ENCODE data around the gene PTPN2. TPM values are rescaled to one million over a fixed set of nuclear protein-coding genes. Genes with fewer than 3 reads are reported as not detected.

The PTPN2 gene
- total RNA-seq, 3 donors from 2014 or later (not counting 1 experiment from before 2014, with no cell fraction given) = 110 to 115 (median 112) TPM

GRCh38 chr18:12796448-12796847, 87.6 kb downstream of the PTPN2 start:
- no peaks in the 10 kb centered on the region for H3K27me3 Mint-ChIP-seq (ENCODE audit: low read depth in 2 of 2)
- no peak overlapping the region for H3K4me3 Mint-ChIP-seq
- peaks cover 48% of the 10 kb centered on the region for H3K36me3 ChIP-seq (ENCODE audit: control insufficient read depth, insufficient read depth, low read length)
- no peak overlapping the region for H3K27ac ChIP-seq (ENCODE audit: low read length)
- H3K27me3 ChIP-seq (ENCODE audit: control insufficient read depth, insufficient read depth, low read length) = no peaks in the 10 kb centered on the region
- H3K4me1 ChIP-seq (ENCODE audit: control insufficient read depth, insufficient read depth, low read length) = no peaks in the 10 kb centered on the region
- no peak overlapping the region for H3K4me3 ChIP-seq (ENCODE audit: low read length)
- H3K36me3 Mint-ChIP-seq = peaks cover 9% of the 10 kb centered on the region
- no peaks in the 10 kb centered on the region for H3K9me3 Mint-ChIP-seq
- intact Hi-C loops (cut with micrococcal nuclease) = no loop called here
- no peaks in the 10 kb centered on the region for H3K4me1 Mint-ChIP-seq
- WGBS (ENCODE audit: insufficient coverage) = 93% methylated on average over 2 of the region's 3 CpGs
- no peak for TF ChIP-seq CTCF (IDR thresholded peaks at IDR 0.05)
- H3K27ac Mint-ChIP-seq = peak overlapping the region in 1 of 2 donors; percentile 32
- H3K9me3 ChIP-seq (ENCODE audit: control insufficient read depth, insufficient read depth, low read length) = no peaks in the 10 kb centered on the region
- ATAC-seq (no peak), DNase-seq (no peak)

- Mint-ChIP-seq H3K9me3 (no peaks in the 10 kb centered on the region), H3K27me3 (ENCODE audit: low read depth in 2 of 2) (no peaks in the 10 kb centered on the region), H3K4me1 (no peaks in the 10 kb centered on the region), H3K36me3 (no peaks in the 10 kb centered on the region), H3K27ac (no peak overlapping the region), H3K4me3 (no peak overlapping the region)
- TF ChIP-seq CTCF (IDR thresholded peaks at IDR 0.05) = no peak
- Histone ChIP-seq H3K9me3 (ENCODE audit: control insufficient read depth, insufficient read depth, low read length) (no peaks in the 10 kb centered on the region), H3K4me1 (ENCODE audit: control insufficient read depth, insufficient read depth, low read length) (no peaks in the 10 kb centered on the region), H3K36me3 (ENCODE audit: control insufficient read depth, insufficient read depth, low read length) (peaks cover 22% of the 10 kb centered on the region), H3K27ac (ENCODE audit: low read length) (no peak overlapping the region), H3K4me3 (ENCODE audit: low read length) (no peak overlapping the region), H3K27me3 (ENCODE audit: control insufficient read depth, insufficient read depth, low read length) (no peaks in the 10 kb centered on the region)
- WGBS (ENCODE audit: insufficient coverage) = 92% methylated on average over 5 of the region's 5 CpGs
- ATAC-seq = no peak
- intact Hi-C loops (cut with micrococcal nuclease) = no loop called here
- no peak for DNase-seq
These were observed 92.4 kb downstream of the PTPN2 start for GRCh38 chr18:12791610-12792009.

GRCh38 chr18:12786669-12787068, 97.4 kb downstream of the PTPN2 start:
- DNase-seq (no peak), ATAC-seq (no peak)
- Mint-ChIP-seq H3K9me3 (no peaks in the 10 kb centered on the region), H3K4me3 (no peak overlapping the region), H3K4me1 (peaks cover 0 to 5% of the 10 kb centered on the region in 2 donors), H3K27me3 (ENCODE audit: low read depth in 2 of 2) (no peaks in the 10 kb centered on the region), H3K36me3 (peaks cover 7% of the 10 kb centered on the region), H3K27ac (peak overlapping the region in 1 of 2 donors; percentile 41)
- H3K27me3 ChIP-seq (ENCODE audit: control insufficient read depth, insufficient read depth, low read length) = no peaks in the 10 kb centered on the region
- H3K4me3 ChIP-seq (ENCODE audit: low read length) = no peak overlapping the region
- no peaks in the 10 kb centered on the region for H3K9me3 ChIP-seq (ENCODE audit: control insufficient read depth, insufficient read depth, low read length)
- H3K4me1 ChIP-seq (ENCODE audit: control insufficient read depth, insufficient read depth, low read length) = no peaks in the 10 kb centered on the region
- H3K27ac ChIP-seq (ENCODE audit: low read length) = no peak overlapping the region
- TF ChIP-seq CTCF (IDR thresholded peaks at IDR 0.05) = no peak
- H3K36me3 ChIP-seq (ENCODE audit: control insufficient read depth, insufficient read depth, low read length) = peaks cover 9% of the 10 kb centered on the region
- WGBS (ENCODE audit: insufficient coverage) = 89% methylated on average over 1 of the region's 2 CpGs
- intact Hi-C loops (cut with micrococcal nuclease) = no loop called here

GRCh38 chr18:12783524-12783923, 100.5 kb downstream of the PTPN2 start:
- H3K4me1 Mint-ChIP-seq = peaks cover 0 to 5% of the 10 kb centered on the region in 2 donors
- H3K4me3 Mint-ChIP-seq = no peak overlapping the region
- peaks cover 7% of the 10 kb centered on the region for H3K36me3 Mint-ChIP-seq
- no peak for ATAC-seq
- TF ChIP-seq CTCF (IDR thresholded peaks at IDR 0.05) = no peak
- no peak overlapping the region for H3K27ac Mint-ChIP-seq
- H3K27me3 ChIP-seq (ENCODE audit: control insufficient read depth, insufficient read depth, low read length) = no peaks in the 10 kb centered on the region
- H3K27me3 Mint-ChIP-seq (ENCODE audit: low read depth in 2 of 2) = no peaks in the 10 kb centered on the region
- intact Hi-C loops (cut with micrococcal nuclease) = no loop called here
- WGBS (ENCODE audit: insufficient coverage) = 95% methylated on average over 8 of the region's 8 CpGs
- H3K9me3 Mint-ChIP-seq = no peaks in the 10 kb centered on the region
- DNase-seq = no peak
- H3K4me3 ChIP-seq (ENCODE audit: low read length) = no peak overlapping the region
- H3K4me1 ChIP-seq (ENCODE audit: control insufficient read depth, insufficient read depth, low read length) = no peaks in the 10 kb centered on the region
- H3K9me3 ChIP-seq (ENCODE audit: control insufficient read depth, insufficient read depth, low read length) = no peaks in the 10 kb centered on the region
- peaks cover 3% of the 10 kb centered on the region for H3K36me3 ChIP-seq (ENCODE audit: control insufficient read depth, insufficient read depth, low read length)
- H3K27ac ChIP-seq (ENCODE audit: low read length) = no peak overlapping the region

Data from natural killer cell (primary cell).